GM12891 (cell line): ENCODE measurements around the gene TFF1.

Source experiments
- POLR2A ChIP-seq: IDR thresholded peaks from 2 replicates; pipeline ENCODE4 v1.6.1; 2011; ENCODE audit warnings: low read depth, low read length, control low read depth
- POLR2AphosphoS5 ChIP-seq: IDR thresholded peaks from 2 replicates; pipeline ENCODE4 v1.6.1; 2011; ENCODE audit warnings: low read depth, low read length, control low read depth

- TF ChIP-seq POLR2AphosphoS5 = no peak
- no peak for TF ChIP-seq POLR2A
Observed at GRCh38 chr21:42346866-42347600, 19.3 kb downstream of the TFF1 start.
